ENCODE data around the gene YPEL3. TPM values are rescaled to one million over a fixed set of nuclear protein-coding genes. Genes with fewer than 3 reads are reported as not detected.
A peak's percentile ranks its signal among the peaks of the same experiment; 100 is the strongest.
"Not testable (repeated sequence)": the region's sequence is repeated elsewhere in the genome, so short reads cannot be mapped to it uniquely, and the experiment has no call there.

Gene YPEL3
- total RNA-seq, 1 donor from 2014 or later: 6.1 TPM

GRCh38 chr16:30117768-30118167, 21.8 kb upstream of the YPEL3 start:
- no peak for DNase-seq (ENCODE audit: low read depth, low spot score)

- no peak for DNase-seq (ENCODE audit: low read depth, low spot score)
Observed at GRCh38 chr16:30116291-30117207, 20.5 kb upstream of the YPEL3 start.

- no peak for DNase-seq (ENCODE audit: low read depth, low spot score)
Observed at GRCh38 chr16:30115238-30115637, 19.2 kb upstream of the YPEL3 start.

GRCh38 chr16:30114833-30115232, 18.8 kb upstream of the YPEL3 start:
- DNase-seq (ENCODE audit: low read depth, low spot score): not testable (repeated sequence)

GRCh38 chr16:30114411-30114810, 18.4 kb upstream of the YPEL3 start:
- no peak for DNase-seq (ENCODE audit: low read depth, low spot score)

- DNase-seq (ENCODE audit: low read depth, low spot score): no peak
Observed at GRCh38 chr16:30113711-30114333, 17.8 kb upstream of the YPEL3 start.

- no peak for DNase-seq (ENCODE audit: low read depth, low spot score)
Observed at GRCh38 chr16:30113031-30113710, 17.2 kb upstream of the YPEL3 start, which contains the start of gene GDPD3. GDPD3 (minus strand) TSS chr16:30113537; CDS start chr16:30113478, 59 bp downstream.

GRCh38 chr16:30112197-30113030, 16.4 kb upstream of the YPEL3 start:
- no peak for DNase-seq (ENCODE audit: low read depth, low spot score)

- DNase-seq (ENCODE audit: low read depth, low spot score): no peak
Observed at GRCh38 chr16:30110661-30111060, 14.6 kb upstream of the YPEL3 start.

GRCh38 chr16:30108059-30108850, 12.2 kb upstream of the YPEL3 start:
- DNase-seq (ENCODE audit: low read depth, low spot score): no peak

GRCh38 chr16:30104492-30104891, 8.5 kb upstream of the YPEL3 start:
- DNase-seq (ENCODE audit: low read depth, low spot score): no peak

GRCh38 chr16:30104090-30104489, 8.1 kb upstream of the YPEL3 start:
- DNase-seq (ENCODE audit: low read depth, low spot score): no peak

GRCh38 chr16:30096862-30097563, 1.0 kb upstream of the YPEL3 start:
- no peak for DNase-seq (ENCODE audit: low read depth, low spot score)

GRCh38 chr16:30095166-30096078, 591 bp downstream of the YPEL3 start:
- no peak for DNase-seq (ENCODE audit: low read depth, low spot score)

GRCh38 chr16:30094541-30095165, 1.4 kb downstream of the YPEL3 start:
- no peak for DNase-seq (ENCODE audit: low read depth, low spot score)

- DNase-seq (ENCODE audit: low read depth, low spot score): peak; percentile 88
Observed at GRCh38 chr16:30092373-30093010, 3.5 kb downstream of the YPEL3 start.

GRCh38 chr16:30091474-30092372, 4.3 kb downstream of the YPEL3 start, which contains the start of gene TBX6:
TBX6 (minus strand) TSS chr16:30091924; CDS start chr16:30091193, 731 bp downstream.
- DNase-seq (ENCODE audit: low read depth, low spot score): peak; percentile 71

Data from pulmonary artery endothelial cell (primary cell).